ENCODE results near the gene RYR2. TPM values are rescaled to one million over a fixed set of nuclear protein-coding genes. Genes with fewer than 3 reads are reported as not detected.
"Not testable (repeated sequence)": the region's sequence is repeated elsewhere in the genome, so short reads cannot be mapped to it uniquely, and the experiment has no call there.

Gene RYR2
- total RNA-seq, 1 donor from 2014 or later, result 572 TPM

DNA sequence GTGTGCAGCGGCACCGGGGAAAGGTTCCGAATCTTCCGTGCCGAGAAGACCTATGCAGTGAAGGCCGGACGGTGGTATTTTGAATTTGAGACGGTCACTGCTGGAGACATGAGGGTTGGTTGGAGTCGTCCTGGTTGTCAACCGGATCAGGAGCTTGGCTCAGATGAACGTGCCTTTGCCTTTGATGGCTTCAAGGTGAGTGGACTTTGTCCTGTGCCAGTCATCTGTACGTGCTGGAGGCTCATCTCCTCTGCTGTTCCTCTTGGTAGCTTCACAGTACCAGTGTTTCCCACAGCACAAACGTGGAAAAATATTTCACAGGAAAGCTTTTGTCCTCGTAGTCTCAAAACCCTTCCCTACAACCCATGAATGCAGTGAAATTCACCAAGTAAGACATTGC, 524.6 kb downstream of the RYR2 start:
- intact Hi-C loops (cut with DNase I), result no loop called here
- no peak for DNase-seq (ENCODE audit: low spot score)

GRCh38 chr1:237568955-237569354, 527.0 kb downstream of the RYR2 start:
- no peak for DNase-seq (ENCODE audit: low spot score)
- intact Hi-C loops (cut with DNase I), result no loop called here

DNA sequence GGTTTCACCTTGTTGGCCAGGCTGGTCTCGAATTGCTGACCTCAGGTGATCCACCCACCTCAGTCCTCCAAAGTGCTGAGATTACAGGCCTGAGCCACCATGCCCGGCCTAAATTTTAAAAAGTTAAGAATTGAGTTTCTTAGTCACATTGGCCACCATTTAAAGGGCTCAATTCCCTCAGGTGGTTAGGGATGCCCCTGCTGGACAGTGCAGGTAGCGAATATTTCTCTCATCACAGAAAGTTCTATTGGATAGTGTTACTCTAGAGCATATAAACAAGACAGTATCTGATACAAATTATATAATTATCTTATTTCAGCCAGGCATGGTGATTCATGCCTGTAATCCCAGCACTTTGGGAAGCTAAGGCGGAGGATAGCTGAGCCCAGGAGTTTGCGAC, 528.5 kb downstream of the RYR2 start:
- intact Hi-C loops (cut with DNase I), result no loop called here
- no peak for DNase-seq (ENCODE audit: low spot score)

DNA sequence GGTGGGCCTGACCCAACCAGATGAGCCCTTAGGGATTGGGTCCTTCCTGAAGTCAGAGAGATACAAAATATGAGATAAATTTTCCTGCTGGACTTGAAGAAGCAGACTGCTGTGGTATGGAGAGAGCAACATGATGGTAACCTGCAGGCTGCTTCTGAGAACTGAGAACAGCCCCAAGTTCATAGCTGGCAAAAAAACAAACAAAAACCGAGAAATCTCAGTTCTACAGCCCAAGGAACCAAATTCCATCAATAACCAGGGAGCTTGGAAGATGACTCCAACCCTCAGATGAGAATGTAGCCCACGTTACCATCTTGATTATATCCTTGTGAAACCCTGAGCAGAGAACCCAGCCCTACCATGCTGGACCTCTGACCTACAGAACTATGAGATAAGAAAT, 532.6 kb downstream of the RYR2 start:
- no peak for DNase-seq (ENCODE audit: low spot score)
- intact Hi-C loops (cut with DNase I), result no loop called here

DNA sequence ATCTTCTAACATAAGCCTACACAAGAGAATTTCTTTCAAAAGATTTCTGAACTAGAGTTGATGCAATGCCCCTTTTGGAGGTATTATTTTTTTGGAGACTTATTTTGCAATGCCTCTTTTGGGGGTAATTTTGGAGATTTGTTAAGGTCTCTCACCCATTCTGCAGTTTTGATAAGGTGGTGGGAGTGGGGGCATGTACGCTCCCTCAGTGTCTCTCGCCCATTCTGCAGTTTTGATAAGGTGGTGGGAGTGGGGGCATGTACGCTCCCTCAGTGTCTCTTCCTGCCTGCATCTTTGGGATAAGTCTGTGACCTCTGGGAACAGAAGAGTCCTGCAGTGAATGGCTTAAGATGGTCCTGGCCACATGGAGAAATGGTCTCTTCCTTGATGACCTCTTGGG, 536.6 kb downstream of the RYR2 start:
- intact Hi-C loops (cut with DNase I), result no loop called here
- no peak for DNase-seq (ENCODE audit: low spot score)

- no peak for DNase-seq (ENCODE audit: low spot score)
- intact Hi-C loops (cut with DNase I), result no loop called here
These were observed 538.7 kb downstream of the RYR2 start for GRCh38 chr1:237580726-237581125.

DNA sequence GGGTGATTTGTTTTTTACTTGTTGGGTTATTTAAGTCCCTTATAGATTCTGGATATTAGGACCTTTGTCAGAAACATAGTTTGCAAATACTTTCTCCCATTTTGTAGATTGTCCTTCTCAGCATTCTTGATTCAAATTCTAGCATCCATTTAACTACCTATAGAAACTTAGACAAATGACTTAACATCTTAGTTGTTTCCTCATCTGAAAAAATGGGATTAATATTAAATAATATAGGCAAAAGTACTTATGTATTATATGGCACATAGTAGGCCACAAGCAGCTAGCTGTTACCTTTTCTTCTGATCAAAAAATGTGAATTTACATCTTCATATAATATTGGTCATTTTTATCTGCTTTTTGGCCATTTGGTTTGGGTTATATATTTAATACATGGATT, 541.3 kb downstream of the RYR2 start:
- DNase-seq (ENCODE audit: low spot score), result no peak
- intact Hi-C loops (cut with DNase I), result no loop called here

GRCh38 chr1:237583756-237584155, 541.8 kb downstream of the RYR2 start:
- DNase-seq (ENCODE audit: low spot score), result no peak
- intact Hi-C loops (cut with DNase I), result no loop called here

GRCh38 chr1:237590386-237590785, 548.4 kb downstream of the RYR2 start:
- intact Hi-C loops (cut with DNase I), result no loop called here

GRCh38 chr1:237591353-237591752, 549.4 kb downstream of the RYR2 start:
- no peak for DNase-seq (ENCODE audit: low spot score)
- intact Hi-C loops (cut with DNase I), result no loop called here

More at GRCh38 chr1:237590386-237590785, 548.4 kb downstream of the RYR2 start:
- no peak for DNase-seq (ENCODE audit: low spot score)

- DNase-seq (ENCODE audit: low spot score); intact Hi-C loops (cut with DNase I): not testable (repeated sequence)
These were observed 561.1 kb downstream of the RYR2 start for GRCh38 chr1:237603036-237603568.

DNA sequence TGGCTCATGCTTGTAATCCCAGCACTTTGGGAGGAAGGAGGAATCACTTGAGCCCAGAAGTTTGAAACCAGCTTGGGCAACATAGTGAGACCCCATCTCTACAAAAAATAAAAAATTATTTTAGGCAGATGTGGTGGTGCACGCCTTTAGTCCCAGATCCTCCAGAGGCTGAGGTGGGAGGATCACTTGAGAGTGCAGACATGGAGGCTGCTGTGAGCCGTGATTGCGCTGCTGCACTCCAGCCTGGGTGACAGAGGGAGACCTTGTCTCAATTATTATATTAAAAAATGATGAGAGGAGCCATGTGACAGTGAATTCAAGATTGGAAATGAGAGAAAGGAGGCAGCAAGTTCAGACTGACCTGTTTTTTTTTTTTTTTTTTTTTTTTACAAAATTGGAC, 566.4 kb downstream of the RYR2 start:
- intact Hi-C loops (cut with DNase I), result no loop called here
- DNase-seq (ENCODE audit: low spot score), result no peak

DNA sequence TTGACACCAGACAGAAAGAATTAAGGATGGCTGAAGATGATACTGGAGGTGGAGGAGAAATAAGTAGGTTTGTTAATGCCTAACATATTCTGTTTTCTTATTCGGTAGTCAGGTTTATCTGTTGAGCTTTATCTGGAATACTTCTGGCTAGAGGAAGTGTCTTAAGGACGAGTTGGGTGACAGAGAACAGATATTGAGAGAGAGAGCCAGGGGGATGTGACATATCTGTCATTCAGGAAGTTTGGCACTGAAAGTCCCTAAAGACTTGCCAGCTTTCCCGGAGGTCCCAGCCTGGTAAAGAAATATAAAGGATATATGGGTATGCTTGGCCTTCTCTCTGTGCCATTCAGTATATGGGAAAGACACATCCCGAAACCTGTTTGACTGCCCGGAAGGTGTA, 568.2 kb downstream of the RYR2 start:
- DNase-seq (ENCODE audit: low spot score), result no peak
- intact Hi-C loops (cut with DNase I), result no loop called here

DNA sequence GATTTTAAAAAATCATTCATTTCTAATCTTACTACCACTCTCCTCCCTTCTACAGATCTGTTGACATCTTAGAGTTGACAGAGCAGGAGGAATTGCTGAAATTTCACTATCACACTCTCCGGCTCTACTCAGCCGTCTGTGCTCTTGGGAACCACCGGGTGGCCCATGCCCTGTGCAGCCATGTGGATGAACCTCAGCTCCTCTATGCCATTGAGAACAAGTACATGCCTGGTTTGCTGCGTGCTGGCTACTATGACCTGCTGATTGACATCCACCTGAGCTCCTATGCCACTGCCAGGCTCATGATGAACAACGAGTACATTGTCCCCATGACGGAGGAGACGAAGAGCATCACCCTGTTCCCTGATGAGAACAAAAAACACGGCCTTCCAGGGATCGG, 572.0 kb downstream of the RYR2 start:
- no peak for DNase-seq (ENCODE audit: low spot score)
- intact Hi-C loops (cut with DNase I), result no loop called here

- DNase-seq (ENCODE audit: low spot score), result no peak
- intact Hi-C loops (cut with DNase I), result no loop called here
These were observed 577.6 kb downstream of the RYR2 start for GRCh38 chr1:237619553-237619952.

GRCh38 chr1:237634922-237635321, 592.9 kb downstream of the RYR2 start:
- intact Hi-C loops (cut with DNase I), result no loop called here
- no peak for DNase-seq (ENCODE audit: low spot score)

- DNase-seq (ENCODE audit: low spot score), result no peak
- intact Hi-C loops (cut with DNase I), result no loop called here
These were observed 596.6 kb downstream of the RYR2 start for GRCh38 chr1:237638555-237638954.

- intact Hi-C loops (cut with DNase I), result no loop called here
- no peak for DNase-seq (ENCODE audit: low spot score)
These were observed 598.2 kb downstream of the RYR2 start for GRCh38 chr1:237640011-237640671.

- no peak for DNase-seq (ENCODE audit: low spot score)
- intact Hi-C loops (cut with DNase I), result no loop called here
These were observed 599.0 kb downstream of the RYR2 start for GRCh38 chr1:237640966-237641365.

DNA sequence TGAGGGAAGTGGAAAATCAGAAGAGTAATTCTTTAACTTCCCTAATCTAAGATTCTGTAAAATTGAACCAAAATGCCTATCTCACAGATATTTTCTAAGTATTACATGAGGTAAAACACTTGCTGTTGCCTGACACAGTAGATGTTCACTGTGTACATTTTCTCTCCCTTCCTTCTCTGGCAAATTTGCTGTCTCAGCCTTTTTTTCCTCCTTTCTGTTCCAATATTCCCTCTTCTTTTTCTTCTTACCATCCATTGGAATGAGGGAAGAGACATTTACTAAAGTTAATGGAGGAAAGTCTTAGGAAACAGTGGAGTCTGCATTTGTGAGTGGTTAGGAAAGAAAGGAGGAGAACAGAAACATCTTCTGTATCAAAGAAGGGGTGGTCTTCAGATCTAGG, 608.8 kb downstream of the RYR2 start:
- intact Hi-C loops (cut with DNase I), result no loop called here
- no peak for DNase-seq (ENCODE audit: low spot score)

- intact Hi-C loops (cut with DNase I), result no loop called here
- DNase-seq (ENCODE audit: low spot score), result no peak
These were observed 613.8 kb downstream of the RYR2 start for GRCh38 chr1:237655778-237656177.

DNA sequence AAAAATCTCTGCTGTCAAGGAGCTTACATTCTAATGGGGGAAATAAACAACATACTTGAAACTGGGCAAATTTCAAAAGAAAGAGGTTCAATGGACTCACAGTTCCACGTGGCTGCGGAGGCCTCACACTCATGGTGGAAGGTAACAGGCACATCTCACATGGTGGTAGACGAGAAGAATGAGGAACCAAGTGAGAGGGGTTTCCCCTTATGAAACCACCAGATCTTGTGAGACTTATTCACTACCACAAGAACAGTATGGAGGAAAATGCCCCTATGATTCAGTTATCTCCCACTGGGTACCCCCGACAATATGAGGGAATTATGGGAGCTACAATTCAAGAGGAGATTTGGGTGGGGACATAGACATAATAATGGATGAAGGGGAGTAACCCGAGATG, 622.4 kb downstream of the RYR2 start:
- DNase-seq (ENCODE audit: low spot score), result no peak
- intact Hi-C loops (cut with DNase I), result no loop called here
